ENCODE results near the gene TRIM52. TPM values are rescaled to one million over a fixed set of nuclear protein-coding genes. Genes with fewer than 3 reads are reported as not detected.
A peak's percentile ranks its signal among the peaks of the same experiment; 100 is the strongest.

Gene TRIM52
- total and polyA plus RNA-seq, 2 of the 13 experiments (the other 11 are each of a cell fraction or from before 2014, with no cell fraction given), result 7.2 to 11.6 TPM

DNA sequence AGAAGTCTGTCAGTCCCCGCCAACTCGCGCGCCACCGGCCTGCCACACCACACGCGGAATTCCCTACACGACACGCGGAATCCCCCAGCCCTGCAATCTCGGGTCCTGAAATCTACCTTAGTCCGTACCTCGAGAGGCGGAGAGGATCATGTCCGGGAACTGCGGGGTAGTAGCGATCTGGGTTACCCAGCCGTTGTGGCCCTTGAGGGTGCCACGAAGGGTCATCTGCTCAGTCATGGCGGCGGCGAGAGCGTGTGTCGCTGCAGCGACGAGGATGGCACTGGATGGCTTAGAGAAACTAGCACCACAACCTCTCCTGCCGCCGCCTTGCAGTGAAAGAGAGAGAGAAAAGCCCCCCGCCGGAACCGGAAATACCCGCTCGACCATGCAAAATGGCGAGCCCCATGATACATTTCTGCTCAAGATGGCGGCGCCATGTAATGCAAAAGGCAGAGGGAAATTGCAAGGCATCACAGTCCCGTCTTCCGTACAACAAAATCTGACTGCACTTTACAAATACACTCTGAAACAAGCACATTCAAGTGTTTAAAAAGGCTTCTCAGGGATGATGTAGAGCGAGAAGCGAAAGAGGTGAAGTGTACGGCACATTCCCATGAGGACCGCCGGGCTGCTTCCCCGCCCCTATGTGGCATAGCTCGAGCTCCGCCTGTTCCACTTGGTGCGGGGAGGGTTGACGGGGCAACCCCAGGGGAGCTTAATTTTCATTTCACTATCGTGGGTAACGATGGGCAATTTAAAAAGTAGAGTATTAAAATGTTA lies 17.2 kb downstream of the TRIM52 start, which contains the start of gene RACK1 (continued):
- TF ChIP-seq, protein P1, sequence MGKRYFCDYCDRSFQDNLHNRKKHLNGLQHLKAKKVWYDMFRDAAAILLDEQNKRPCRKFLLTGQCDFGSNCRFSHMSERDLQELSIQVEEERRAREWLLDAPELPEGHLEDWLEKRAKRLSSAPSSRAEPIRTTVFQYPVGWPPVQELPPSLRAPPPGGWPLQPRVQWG (CRISPR knock-in tag; IDR thresholded peaks at IDR 0.05; ENCODE audit: borderline replicate concordance, low read depth), result no peak
- TF ChIP-seq AGO2 (optimal IDR thresholded peaks at IDR 0.05; ENCODE audit: low read depth, low read length) (peak; percentile 96), ZSCAN25 (CRISPR knock-in tag; IDR thresholded peaks at IDR 0.05) (peak; percentile 54; the same call in 1 of the 2 replicates), ZSCAN9 (CRISPR knock-in tag; IDR thresholded peaks at IDR 0.05; ENCODE audit: borderline replicate concordance) (no peak), ZEB1 (IDR thresholded peaks at IDR 0.05; ENCODE audit: insufficient replicate concordance, low read depth) (no peak), ZBTB38 (CRISPR knock-in tag; IDR thresholded peaks at IDR 0.05) (no peak; the same call in 1 of the 2 replicates), ZSCAN29 (CRISPR knock-in tag; conservative IDR thresholded peaks at IDR 0.05) (no peak), ZNF329 (CRISPR knock-in tag; IDR thresholded peaks at IDR 0.05; ENCODE audit: low read depth) (no peak), SOX13 (IDR thresholded peaks at IDR 0.05) (0 out of 2 replicates have a peak, but pooled peaks have one; percentile 16), SOX13 (CRISPR knock-in tag; conservative IDR thresholded peaks at IDR 0.05 in 1 of 2, IDR thresholded peaks at IDR 0.05 in 1 of 2) (no peak), POLR2AphosphoS5 (IDR thresholded peaks at IDR 0.05; ENCODE audit: low read depth, low read length) (peak; percentile 96), KLF16 (CRISPR knock-in tag; IDR thresholded peaks at IDR 0.05) (peak in 1 of 2 experiments; percentile 72; a peak in 1 of 4 replicates)
- TF ChIP-seq, protein P2, sequence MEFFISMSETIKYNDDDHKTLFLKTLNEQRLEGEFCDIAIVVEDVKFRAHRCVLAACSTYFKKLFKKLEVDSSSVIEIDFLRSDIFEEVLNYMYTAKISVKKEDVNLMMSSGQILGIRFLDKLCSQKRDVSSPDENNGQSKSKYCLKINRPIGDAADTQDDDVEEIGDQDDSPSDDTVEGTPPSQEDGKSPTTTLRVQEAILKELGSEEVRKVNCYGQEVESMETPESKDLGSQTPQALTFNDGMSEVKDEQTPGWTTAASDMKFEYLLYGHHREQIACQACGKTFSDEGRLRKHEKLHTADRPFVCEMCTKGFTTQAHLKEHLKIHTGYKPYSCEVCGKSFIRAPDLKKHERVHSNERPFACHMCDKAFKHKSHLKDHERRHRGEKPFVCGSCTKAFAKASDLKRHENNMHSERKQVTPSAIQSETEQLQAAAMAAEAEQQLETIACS (CRISPR knock-in tag; IDR thresholded peaks at IDR 0.05), result no peak
- TF ChIP-seq, protein P3, sequence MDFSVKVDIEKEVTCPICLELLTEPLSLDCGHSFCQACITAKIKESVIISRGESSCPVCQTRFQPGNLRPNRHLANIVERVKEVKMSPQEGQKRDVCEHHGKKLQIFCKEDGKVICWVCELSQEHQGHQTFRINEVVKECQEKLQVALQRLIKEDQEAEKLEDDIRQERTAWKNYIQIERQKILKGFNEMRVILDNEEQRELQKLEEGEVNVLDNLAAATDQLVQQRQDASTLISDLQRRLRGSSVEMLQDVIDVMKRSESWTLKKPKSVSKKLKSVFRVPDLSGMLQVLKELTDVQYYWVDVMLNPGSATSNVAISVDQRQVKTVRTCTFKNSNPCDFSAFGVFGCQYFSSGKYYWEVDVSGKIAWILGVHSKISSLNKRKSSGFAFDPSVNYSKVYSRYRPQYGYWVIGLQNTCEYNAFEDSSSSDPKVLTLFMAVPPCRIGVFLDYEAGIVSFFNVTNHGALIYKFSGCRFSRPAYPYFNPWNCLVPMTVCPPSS (IDR thresholded peaks at IDR 0.05), result no peak
- TF ChIP-seq, protein P4, sequence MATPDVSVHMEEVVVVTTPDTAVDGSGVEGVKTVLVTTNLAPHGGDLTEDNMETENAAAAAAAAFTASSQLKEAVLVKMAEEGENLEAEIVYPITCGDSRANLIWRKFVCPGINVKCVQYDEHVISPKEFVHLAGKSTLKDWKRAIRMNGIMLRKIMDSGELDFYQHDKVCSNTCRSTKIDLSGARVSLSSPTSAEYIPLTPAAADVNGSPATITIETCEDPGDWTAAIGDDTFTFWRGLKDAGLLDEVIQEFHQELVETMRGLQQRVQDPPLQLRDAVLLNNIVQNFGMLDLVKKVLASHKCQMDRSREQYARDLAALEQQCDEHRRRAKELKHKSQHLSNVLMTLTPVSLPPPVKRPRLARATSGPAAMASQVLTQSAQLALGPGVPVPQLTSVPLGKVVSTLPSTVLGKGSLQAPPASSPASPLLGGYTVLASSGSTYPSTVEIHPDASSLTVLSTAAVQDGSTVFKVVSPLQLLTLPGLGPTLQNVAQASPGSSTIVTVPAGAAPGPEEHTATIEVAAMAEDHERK (CRISPR knock-in tag; IDR thresholded peaks at IDR 0.05; ENCODE audit: low read depth), result no peak
- TF ChIP-seq, protein P5, sequence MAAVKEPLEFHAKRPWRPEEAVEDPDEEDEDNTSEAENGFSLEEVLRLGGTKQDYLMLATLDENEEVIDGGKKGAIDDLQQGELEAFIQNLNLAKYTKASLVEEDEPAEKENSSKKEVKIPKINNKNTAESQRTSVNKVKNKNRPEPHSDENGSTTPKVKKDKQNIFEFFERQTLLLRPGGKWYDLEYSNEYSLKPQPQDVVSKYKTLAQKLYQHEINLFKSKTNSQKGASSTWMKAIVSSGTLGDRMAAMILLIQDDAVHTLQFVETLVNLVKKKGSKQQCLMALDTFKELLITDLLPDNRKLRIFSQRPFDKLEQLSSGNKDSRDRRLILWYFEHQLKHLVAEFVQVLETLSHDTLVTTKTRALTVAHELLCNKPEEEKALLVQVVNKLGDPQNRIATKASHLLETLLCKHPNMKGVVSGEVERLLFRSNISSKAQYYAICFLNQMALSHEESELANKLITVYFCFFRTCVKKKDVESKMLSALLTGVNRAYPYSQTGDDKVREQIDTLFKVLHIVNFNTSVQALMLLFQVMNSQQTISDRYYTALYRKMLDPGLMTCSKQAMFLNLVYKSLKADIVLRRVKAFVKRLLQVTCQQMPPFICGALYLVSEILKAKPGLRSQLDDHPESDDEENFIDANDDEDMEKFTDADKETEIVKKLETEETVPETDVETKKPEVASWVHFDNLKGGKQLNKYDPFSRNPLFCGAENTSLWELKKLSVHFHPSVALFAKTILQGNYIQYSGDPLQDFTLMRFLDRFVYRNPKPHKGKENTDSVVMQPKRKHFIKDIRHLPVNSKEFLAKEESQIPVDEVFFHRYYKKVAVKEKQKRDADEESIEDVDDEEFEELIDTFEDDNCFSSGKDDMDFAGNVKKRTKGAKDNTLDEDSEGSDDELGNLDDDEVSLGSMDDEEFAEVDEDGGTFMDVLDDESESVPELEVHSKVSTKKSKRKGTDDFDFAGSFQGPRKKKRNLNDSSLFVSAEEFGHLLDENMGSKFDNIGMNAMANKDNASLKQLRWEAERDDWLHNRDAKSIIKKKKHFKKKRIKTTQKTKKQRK (IDR thresholded peaks at IDR 0.05; ENCODE audit: low read length), result no peak
- TF ChIP-seq, protein P6, sequence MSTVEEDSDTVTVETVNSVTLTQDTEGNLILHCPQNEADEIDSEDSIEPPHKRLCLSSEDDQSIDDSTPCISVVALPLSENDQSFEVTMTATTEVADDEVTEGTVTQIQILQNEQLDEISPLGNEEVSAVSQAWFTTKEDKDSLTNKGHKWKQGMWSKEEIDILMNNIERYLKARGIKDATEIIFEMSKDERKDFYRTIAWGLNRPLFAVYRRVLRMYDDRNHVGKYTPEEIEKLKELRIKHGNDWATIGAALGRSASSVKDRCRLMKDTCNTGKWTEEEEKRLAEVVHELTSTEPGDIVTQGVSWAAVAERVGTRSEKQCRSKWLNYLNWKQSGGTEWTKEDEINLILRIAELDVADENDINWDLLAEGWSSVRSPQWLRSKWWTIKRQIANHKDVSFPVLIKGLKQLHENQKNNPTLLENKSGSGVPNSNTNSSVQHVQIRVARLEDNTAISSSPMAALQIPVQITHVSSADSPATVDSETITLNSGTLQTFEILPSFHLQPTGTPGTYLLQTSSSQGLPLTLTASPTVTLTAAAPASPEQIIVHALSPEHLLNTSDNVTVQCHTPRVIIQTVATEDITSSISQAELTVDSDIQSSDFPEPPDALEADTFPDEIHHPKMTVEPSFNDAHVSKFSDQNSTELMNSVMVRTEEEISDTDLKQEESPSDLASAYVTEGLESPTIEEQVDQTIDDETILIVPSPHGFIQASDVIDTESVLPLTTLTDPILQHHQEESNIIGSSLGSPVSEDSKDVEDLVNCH (CRISPR knock-in tag; IDR thresholded peaks at IDR 0.05), result no peak
- TF ChIP-seq, protein P7, sequence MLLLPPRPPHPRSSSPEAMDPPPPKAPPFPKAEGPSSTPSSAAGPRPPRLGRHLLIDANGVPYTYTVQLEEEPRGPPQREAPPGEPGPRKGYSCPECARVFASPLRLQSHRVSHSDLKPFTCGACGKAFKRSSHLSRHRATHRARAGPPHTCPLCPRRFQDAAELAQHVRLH (CRISPR knock-in tag; IDR thresholded peaks at IDR 0.05; ENCODE audit: borderline replicate concordance, low read depth), result no peak

Data from HepG2 (cell line).